Immature natural killer cell (primary cell): ENCODE data around the gene JAG2. TPM values are rescaled to one million over a fixed set of nuclear protein-coding genes. Genes with fewer than 3 reads are reported as not detected.

Experiments used
- DNase-seq, 3 donors: peaks; one replicate each; pipeline ENCODE4 v3.0.0; 2022; ENCODE audit warnings: mixed read lengths in 1 of 3
- H3K27ac Mint-ChIP-seq, 6 donors: one replicate each; pipeline ENCODE4 v1.8.0; 2020; ENCODE audit warnings: mixed read lengths in 6 of 6, mild to moderate bottlenecking in 5 of 6, inconsistent platforms in 4 of 6, moderate library complexity in 3 of 6
- H3K27me3 Mint-ChIP-seq, 3 donors: one replicate each; pipeline ENCODE4 v1.8.0; 2020 to 2021; ENCODE audit warnings: low read depth in 3 of 3, mild to moderate bottlenecking in 3 of 3, mixed read lengths in 3 of 3, moderate library complexity in 3 of 3, inconsistent platforms in 1 of 3
- H3K36me3 Mint-ChIP-seq, 3 donors: one replicate each; pipeline ENCODE4 v1.8.0; 2020; ENCODE audit warnings: mixed read lengths in 3 of 3, inconsistent platforms in 2 of 3, mild to moderate bottlenecking in 2 of 3
- H3K4me1 Mint-ChIP-seq, 2 donors: one replicate each; pipeline ENCODE4 v1.8.0; 2020; ENCODE audit warnings: inconsistent platforms in 2 of 2, mild to moderate bottlenecking in 2 of 2, mixed read lengths in 2 of 2, moderate library complexity in 1 of 2
- H3K4me3 Mint-ChIP-seq, 5 donors: one replicate each; pipeline ENCODE4 v1.8.0; 2020; ENCODE audit warnings: mild to moderate bottlenecking in 5 of 5, mixed read lengths in 5 of 5, inconsistent platforms in 3 of 5, moderate library complexity in 3 of 5
- H3K9me3 Mint-ChIP-seq, 6 donors: one replicate each; pipeline ENCODE4 v1.8.0; 2020; ENCODE audit warnings: mild to moderate bottlenecking in 6 of 6, mixed read lengths in 6 of 6, inconsistent platforms in 4 of 6, moderate library complexity in 3 of 6
- polyA plus RNA-seq, 3 donors: library from polyadenylated mRNA; unstranded; fragments of 300-500 nt; fragmentation: Illumina TruSeq; gene quantifications; one replicate each; pipeline ENCODE4 v1.2.3, GENCODE V29; 2021

JAG2 gene
- polyA plus RNA-seq, 3 donors from 2014 or later: 0.17 to 0.39 TPM; not detected in 1

DNA sequence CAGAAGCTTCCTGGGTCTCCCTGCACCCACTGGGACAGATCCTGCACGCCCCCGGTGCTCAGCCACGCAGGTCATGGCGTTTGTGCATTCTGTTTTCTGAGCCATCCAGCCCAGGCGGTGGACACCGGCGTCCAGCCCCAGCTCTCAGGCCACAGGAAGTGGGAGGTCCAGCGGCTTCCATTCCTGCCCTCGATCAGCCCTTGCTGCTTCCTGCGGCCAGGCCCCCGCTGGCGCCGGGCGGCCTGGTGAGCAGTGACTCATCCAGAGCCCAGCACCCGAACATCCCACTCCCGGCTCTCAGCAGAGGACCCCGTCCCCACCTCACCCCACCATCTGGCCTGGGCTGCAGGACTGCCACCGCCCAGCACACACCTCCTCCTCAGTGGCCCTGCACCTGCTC lies 30.5 kb upstream of the JAG2 start:
- Mint-ChIP-seq H3K27me3 (peaks cover 14 to 27% (median 26%) of the 10 kb centered on the region in 3 donors), H3K27ac (no peak overlapping the region), H3K4me3 (no peak overlapping the region), H3K36me3 (no peaks in the 10 kb centered on the region), H3K9me3 (no peaks in the 10 kb centered on the region), H3K4me1 (peaks cover 0 to 9% of the 10 kb centered on the region in 2 donors)
- DNase-seq: no peak

DNA sequence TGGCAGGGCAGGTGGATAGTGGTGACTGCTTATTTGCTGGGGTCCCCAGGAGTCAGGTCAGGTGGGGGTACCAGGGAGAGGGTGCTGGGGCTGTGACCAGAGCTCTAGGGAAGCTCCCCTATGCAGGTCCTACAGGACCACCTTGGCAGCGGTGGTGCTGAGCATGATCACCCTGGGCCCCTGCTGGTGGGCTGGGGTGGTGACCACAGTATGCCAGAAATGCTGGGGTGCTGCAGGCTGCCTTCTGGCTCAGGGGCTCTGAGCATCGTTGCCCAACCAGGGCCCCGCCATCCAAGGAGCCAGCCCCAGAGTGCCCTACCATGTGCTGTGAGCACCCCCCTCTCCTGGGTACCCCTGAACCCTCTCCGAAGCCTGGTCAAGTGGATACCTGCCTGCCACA lies 30.0 kb upstream of the JAG2 start:
- Mint-ChIP-seq H3K4me1 (peaks cover 4 to 10% of the 10 kb centered on the region in 2 donors), H3K27ac (no peak overlapping the region), H3K36me3 (no peaks in the 10 kb centered on the region), H3K27me3 (peaks cover 18 to 27% (median 26%) of the 10 kb centered on the region in 3 donors), H3K9me3 (no peaks in the 10 kb centered on the region), H3K4me3 (no peak overlapping the region)
- no peak for DNase-seq

DNA sequence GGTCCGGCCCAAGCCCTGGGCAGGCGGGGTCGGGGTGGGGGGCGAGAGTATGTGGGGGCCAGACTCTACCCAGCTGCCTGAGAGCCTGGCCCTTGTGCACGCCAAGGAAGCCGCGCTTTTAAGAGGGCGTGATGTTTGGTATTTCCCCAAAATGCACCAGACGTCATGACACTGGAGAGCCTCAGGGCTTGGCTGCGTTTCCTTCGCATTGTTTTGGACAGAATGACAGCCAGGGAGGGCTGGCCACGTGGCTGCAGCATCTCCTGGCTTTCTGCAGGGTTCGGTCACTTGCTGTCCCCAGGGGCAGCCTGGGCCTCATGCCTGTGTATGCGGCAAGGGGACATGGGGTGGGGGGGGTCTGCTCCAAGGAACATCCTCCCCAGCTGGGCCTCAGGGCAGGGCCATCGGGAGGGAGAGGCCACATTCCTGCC lies 28.6 kb upstream of the JAG2 start:
- Mint-ChIP-seq H3K36me3 (no peaks in the 10 kb centered on the region), H3K4me1 (peaks cover 4 to 12% of the 10 kb centered on the region in 2 donors), H3K27me3 (peaks cover 18 to 29% (median 27%) of the 10 kb centered on the region in 3 donors), H3K9me3 (no peaks in the 10 kb centered on the region), H3K27ac (no peak overlapping the region), H3K4me3 (no peak overlapping the region)
- DNase-seq: no peak

DNA sequence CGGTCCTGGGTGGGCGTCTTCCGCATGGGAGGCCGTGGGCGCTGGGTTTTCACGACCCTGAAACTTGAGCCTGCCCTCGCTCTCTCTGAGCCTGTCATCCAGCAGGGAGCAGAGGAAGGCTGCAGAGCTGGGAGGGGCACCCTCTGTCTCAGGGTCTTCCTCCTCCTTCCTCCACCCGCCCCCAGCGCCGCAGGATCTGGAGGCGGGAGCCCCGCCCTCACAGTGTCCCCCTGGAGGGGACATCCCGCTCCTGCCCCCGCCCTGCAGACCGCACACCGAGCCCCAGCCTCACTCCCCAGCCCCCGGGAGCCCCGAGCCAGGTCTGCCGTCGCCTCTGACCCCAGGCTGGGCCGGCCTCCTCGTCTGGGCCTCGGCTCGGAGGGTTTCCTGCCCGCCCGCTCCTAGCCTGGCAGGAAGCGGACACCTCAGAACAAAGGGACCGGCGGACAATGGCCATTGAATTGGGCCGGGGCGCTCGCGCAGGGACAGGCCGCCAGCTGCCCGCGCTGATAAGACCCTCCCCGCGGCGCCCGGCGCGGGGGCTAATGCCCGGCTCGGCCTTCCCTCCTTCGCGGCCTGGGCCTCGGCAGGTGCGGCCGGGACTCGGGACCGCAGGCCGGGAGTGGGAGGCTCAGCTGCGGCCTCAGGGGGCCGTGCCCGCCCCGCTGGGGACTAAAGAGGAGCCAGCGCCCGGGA lies 27.8 kb upstream of the JAG2 start:
- DNase-seq: no peak
- no peaks in the 10 kb centered on the region for H3K36me3 Mint-ChIP-seq
- H3K9me3 Mint-ChIP-seq: no peaks in the 10 kb centered on the region
- H3K4me3 Mint-ChIP-seq: no peak overlapping the region
- no peak overlapping the region for H3K27ac Mint-ChIP-seq
- peaks cover 18 to 29% (median 21%) of the 10 kb centered on the region in 3 donors for H3K27me3 Mint-ChIP-seq
- peaks cover 4 to 12% of the 10 kb centered on the region in 2 donors for H3K4me1 Mint-ChIP-seq

DNA sequence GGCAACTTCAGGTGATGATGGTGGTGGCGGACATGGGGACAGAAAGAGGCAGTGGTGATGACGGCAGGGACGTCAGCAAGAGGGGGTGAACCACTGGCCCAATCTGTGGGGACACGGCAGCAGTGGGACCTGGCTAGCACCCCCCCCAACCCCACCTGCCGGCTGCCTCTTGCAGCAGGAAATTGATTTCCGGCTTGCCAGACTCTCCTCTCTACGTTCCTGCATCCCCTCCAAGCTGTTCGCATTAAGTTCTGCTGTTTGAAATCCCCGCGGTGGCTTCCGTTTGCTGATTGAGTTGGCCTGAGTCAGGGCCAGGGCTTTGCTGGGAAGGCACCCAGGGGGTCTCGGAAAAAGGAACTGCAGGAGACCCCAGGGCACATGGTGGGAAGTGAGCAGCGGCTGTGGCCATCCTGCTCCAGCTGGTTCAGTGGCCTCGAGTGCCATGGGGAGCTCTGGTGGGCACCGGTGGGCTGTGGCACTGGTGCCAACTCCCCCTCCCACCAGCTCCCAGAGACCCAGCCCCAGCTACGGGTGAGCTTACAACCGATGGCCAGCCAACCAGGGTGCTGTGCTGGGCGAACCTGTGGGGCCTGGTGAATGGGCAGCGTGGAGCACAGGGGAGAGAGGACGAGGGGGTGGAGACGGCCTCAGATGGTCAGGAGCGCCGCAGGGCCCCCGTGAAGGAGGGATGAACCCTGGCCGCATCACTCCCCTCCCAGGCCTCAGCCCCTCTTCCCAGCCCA lies 27.1 kb upstream of the JAG2 start:
- Mint-ChIP-seq H3K4me1 (peaks cover 4 to 12% of the 10 kb centered on the region in 2 donors), H3K27ac (no peak overlapping the region), H3K27me3 (peaks cover 18 to 26% (median 22%) of the 10 kb centered on the region in 3 donors), H3K36me3 (no peaks in the 10 kb centered on the region), H3K9me3 (no peaks in the 10 kb centered on the region), H3K4me3 (no peak overlapping the region)
- no peak for DNase-seq

DNA sequence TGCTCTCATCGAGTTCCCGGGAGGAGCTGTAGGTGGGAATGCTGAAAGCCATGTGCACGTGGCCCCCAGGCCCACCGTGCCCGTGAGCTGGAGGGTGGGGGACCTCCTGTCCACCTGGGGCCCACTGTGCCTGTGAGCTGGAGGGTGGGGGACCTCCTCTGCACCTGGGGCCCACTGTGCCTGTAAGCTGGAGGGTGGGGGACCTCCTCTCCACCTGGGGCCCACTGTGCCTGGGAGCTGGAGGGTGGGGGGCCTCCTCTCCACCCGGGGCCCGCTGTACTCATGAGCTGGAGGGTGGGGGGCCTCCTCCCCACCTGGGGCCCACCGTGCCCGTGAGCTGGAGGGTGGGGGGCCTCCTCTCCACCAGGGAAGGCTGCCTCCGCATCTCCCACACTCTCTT lies 26.5 kb upstream of the JAG2 start:
- H3K9me3 Mint-ChIP-seq: no peaks in the 10 kb centered on the region
- no peak overlapping the region for H3K4me3 Mint-ChIP-seq

DNA sequence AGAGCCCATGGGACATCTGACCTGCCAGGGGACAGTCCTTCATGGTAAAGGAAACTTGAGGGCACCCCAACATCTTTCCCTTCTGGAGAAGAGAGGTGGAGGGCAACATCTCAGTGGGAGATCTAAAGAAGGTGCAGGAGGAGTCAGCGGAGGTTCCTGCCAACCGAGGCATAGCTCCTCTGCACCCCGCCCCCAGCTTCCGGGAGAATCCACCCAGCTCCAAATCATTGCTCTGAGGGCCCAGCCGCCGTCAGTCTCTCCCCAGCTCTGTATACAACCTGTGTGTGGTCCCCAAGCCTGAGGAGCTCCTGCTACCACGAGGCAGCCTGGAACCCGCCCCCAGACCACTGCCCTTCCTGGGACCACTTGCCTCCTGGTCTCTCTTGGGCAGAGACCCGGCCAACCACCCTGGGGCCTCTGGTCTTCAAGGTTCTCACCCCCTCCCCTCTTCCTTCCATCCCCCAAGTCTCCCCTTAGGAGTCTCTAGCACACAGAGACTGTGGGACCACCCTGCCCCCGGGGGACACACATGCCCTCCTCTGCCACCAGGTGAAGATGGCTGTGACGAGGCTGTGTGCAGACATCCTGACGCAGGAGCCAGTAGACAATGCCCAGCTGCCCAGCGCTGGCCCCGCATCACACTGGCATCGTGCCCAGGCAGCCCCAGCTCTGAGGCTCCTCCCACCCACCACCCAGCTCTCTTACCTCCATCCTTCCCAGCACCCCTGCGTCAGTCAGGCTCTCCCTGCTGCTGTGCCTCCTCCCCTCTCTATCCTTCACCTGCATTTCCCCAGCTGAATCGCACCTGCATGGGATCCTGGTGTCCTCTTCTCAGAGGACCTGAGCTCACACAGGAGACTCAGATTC lies 25.6 kb upstream of the JAG2 start:
- H3K4me1 Mint-ChIP-seq: peaks cover 4 to 12% of the 10 kb centered on the region in 2 donors
- H3K4me3 Mint-ChIP-seq: peak overlapping the region in 2 of 5 donors; percentile 24 to 44
- H3K9me3 Mint-ChIP-seq: no peaks in the 10 kb centered on the region
- no peak for DNase-seq
- no peaks in the 10 kb centered on the region for H3K36me3 Mint-ChIP-seq
- peaks cover 13 to 18% (median 14%) of the 10 kb centered on the region in 3 donors for H3K27me3 Mint-ChIP-seq
- no peak overlapping the region for H3K27ac Mint-ChIP-seq

More for the DNA sequence above, 26.5 kb upstream of the JAG2 start:
- Mint-ChIP-seq H3K4me1 (peaks cover 4 to 12% of the 10 kb centered on the region in 2 donors), H3K27ac (no peak overlapping the region), H3K27me3 (peaks cover 18 to 23% (median 20%) of the 10 kb centered on the region in 3 donors), H3K36me3 (no peaks in the 10 kb centered on the region)
- DNase-seq: no peak

DNA sequence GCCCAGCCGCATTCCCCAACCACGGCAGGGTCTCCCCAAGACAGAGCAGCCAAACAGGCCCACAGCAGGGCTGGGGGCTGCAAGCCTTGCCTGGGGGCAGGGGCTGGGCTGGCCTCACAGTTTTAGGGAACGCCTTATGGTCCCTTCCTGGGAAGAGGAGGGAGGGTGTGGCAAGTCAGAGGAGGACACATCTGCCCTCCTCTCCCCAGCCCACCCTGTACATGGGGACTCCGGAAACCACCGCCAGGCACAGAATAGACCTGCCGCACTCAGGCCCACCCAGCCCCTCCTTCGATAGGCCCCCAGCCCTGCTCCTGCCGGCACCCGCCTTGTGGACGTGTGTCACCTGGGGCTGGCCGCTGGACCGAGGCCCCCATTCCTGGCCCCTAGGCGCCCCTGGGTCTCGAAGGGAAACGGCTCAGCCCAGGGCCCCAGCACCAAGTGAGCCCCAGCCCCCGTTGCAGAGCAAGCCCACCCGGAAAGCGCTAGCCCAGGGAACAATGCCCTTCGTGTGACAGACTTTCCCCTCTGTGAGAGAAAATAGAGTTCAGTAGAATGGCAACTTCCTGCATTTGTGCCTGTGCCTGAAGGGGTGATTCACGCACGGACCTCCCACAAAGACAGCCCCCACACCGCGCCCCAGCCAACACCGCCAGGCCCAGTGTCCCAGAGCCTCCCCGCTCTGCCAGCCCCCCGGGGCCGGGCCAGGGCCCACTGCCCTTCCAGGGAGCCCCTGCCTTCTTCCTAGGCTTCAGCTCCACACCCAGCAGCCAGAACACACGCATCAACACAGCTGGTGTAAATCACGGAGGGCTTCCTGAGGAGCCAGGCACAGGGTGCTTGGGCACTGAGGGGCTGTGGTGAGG lies 24.5 kb upstream of the JAG2 start:
- Mint-ChIP-seq H3K4me1 (peaks cover 4 to 12% of the 10 kb centered on the region in 2 donors), H3K27ac (no peak overlapping the region), H3K36me3 (no peaks in the 10 kb centered on the region), H3K9me3 (peaks cover 0 to under 1% (median 0%) of the 10 kb centered on the region in 6 donors), H3K27me3 (peaks cover 8 to 12% (median 8%) of the 10 kb centered on the region in 3 donors), H3K4me3 (peak overlapping the region in 1 of 5 donors; percentile 10)
- no peak for DNase-seq

DNA sequence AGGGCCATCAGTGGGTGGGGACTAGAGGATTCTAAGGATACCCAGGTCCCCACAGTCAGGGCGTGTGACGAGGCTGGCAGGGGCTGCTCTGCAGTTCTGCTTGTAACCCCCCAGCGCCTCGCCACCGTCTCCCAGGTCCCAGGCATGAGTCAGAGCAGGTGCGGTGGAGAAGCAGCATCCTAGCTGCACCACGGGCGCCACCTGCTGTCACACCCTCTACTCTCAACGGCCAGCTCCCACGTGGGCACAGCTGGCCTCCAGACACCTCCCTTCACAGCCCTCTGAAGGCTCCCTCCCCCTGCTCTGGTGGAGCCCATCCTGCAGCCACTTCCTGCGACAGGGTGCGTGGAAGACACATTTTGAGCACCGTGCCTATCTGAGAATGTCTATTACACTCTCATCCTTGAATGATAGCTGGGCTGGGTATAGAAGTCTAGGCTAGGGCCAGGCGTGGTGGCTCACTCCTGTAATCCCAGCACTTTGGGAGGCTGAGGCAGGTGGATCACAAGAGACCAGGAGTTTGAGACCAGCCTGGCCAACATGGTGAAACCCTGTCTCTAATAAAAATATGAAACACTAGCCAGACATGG lies 19.5 kb upstream of the JAG2 start:
- H3K4me3 Mint-ChIP-seq: no peak overlapping the region
- no peaks in the 10 kb centered on the region for H3K4me1 Mint-ChIP-seq
- DNase-seq: no peak
- H3K27me3 Mint-ChIP-seq: peaks cover 0 to 9% (median 2%) of the 10 kb centered on the region in 3 donors
- no peaks in the 10 kb centered on the region for H3K36me3 Mint-ChIP-seq
- peaks cover 0 to 1% (median 0%) of the 10 kb centered on the region in 6 donors for H3K9me3 Mint-ChIP-seq
- H3K27ac Mint-ChIP-seq: no peak overlapping the region

DNA sequence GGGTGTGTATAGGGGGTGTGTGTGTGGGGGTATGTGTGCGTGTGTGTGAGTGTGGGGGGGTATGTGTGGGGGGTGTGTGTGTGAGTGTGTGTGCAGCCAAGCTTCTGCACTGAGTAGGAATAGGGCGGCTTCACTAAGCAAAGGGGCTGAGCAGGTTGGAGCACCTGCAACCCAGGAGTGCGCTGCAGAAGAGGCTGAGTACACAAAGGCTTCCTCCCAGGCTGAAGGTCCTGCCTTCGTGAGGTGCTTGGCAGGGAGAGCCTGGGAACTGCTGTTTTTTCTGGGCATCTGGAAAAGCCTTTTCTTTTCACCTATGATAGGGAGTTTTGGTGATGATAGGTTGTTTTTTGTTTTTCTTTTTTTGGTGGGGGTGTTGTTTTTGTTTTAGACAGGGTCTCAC lies 18.5 kb upstream of the JAG2 start:
- peaks cover 0 to 4% of the 10 kb centered on the region in 2 donors for H3K4me1 Mint-ChIP-seq
- no peaks in the 10 kb centered on the region for H3K36me3 Mint-ChIP-seq

DNA sequence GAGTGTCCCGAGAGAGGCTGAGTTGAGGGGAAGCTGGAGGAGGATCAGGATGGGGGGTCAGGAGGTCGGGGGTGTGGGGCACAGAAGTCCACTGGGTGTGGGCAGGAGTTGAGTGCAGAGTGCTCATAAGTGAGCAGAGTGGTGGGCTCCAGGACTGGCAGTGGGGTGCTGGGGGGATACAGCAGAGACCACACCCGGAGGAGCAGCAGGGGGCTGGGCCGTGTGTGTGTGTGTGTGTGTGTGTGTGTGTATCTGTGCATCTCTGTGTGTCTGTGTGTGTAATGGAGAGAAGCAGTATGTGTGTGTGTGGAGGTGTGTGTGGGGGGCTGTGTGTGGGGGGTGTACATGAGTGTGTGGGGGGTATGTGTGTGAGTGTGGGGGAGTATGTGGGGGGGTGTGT lies 17.4 kb upstream of the JAG2 start:
- Mint-ChIP-seq H3K4me3 (no peak overlapping the region), H3K27me3 (peaks cover 3 to 7% (median 3%) of the 10 kb centered on the region in 3 donors), H3K4me1 (peaks cover 0 to 7% of the 10 kb centered on the region in 2 donors), H3K36me3 (no peaks in the 10 kb centered on the region), H3K27ac (no peak overlapping the region), H3K9me3 (peaks cover 0 to 1% (median 0%) of the 10 kb centered on the region in 6 donors)
- DNase-seq: no peak

More for the DNA sequence above, 18.5 kb upstream of the JAG2 start:
- H3K4me3 Mint-ChIP-seq: no peak overlapping the region
- H3K27me3 Mint-ChIP-seq: peaks cover 3 to 9% (median 3%) of the 10 kb centered on the region in 3 donors
- peaks cover 0 to 1% (median 0%) of the 10 kb centered on the region in 6 donors for H3K9me3 Mint-ChIP-seq
- no peak overlapping the region for H3K27ac Mint-ChIP-seq
- DNase-seq: no peak

DNA sequence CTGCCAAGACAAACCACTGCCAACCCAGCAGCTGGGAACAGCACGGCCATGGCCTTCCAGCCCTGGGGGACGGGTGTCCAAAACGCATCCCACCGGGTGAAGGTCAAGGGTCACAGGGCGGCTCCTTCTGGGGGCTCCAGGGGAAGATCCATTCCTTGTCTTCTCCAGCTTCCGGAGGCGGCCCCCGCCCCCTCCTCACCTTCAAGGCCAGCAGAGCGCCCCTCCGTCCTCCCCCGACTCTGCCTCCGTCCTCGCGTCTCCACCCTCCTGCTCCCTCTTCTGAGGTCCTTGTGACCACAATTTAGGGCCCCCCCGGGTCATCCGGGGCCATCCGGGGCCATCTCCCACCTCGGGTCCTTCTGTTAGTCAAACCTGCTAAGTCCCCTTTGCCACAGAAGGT lies 16.4 kb upstream of the JAG2 start:
- peaks cover 3 to 7% (median 3%) of the 10 kb centered on the region in 3 donors for H3K27me3 Mint-ChIP-seq
- H3K36me3 Mint-ChIP-seq: no peaks in the 10 kb centered on the region
- no peak overlapping the region for H3K4me3 Mint-ChIP-seq
- peaks cover 0 to 1% (median 0%) of the 10 kb centered on the region in 6 donors for H3K9me3 Mint-ChIP-seq
- DNase-seq: no peak
- peaks cover 6 to 13% of the 10 kb centered on the region in 2 donors for H3K4me1 Mint-ChIP-seq
- no peak overlapping the region for H3K27ac Mint-ChIP-seq
